IgD-negative memory B cell (primary cell): ENCODE data around the gene PREX1. TPM values are rescaled to one million over a fixed set of nuclear protein-coding genes. Genes with fewer than 3 reads are reported as not detected.

Experiments
- H3K27ac Mint-ChIP-seq, 3 donors: one replicate each; pipeline ENCODE4 v1.8.0; 2020 to 2022; ENCODE audit warnings: mild to moderate bottlenecking in 3 of 3, mixed read lengths in 3 of 3, moderate library complexity in 1 of 3
- H3K27me3 Mint-ChIP-seq: one replicate; pipeline ENCODE4 v1.8.0; 2021; ENCODE audit warnings: mixed read lengths
- H3K36me3 Mint-ChIP-seq: one replicate; pipeline ENCODE4 v1.8.0; 2020; ENCODE audit warnings: mild to moderate bottlenecking, mixed read lengths
- H3K4me1 Mint-ChIP-seq, 3 donors: one replicate each; pipeline ENCODE4 v1.8.0; 2020 to 2022; ENCODE audit warnings: mixed read lengths in 3 of 3, mild to moderate bottlenecking in 1 of 3
- H3K4me3 Mint-ChIP-seq, 4 donors: one replicate each; pipeline ENCODE4 v1.8.0; 2020 to 2022; ENCODE audit warnings: mild to moderate bottlenecking in 4 of 4, mixed read lengths in 4 of 4, moderate library complexity in 3 of 4
- H3K9me3 Mint-ChIP-seq, 3 donors: one replicate each; pipeline ENCODE4 v1.8.0; 2020 to 2021; ENCODE audit warnings: mixed read lengths in 3 of 3, mild to moderate bottlenecking in 1 of 3
- polyA plus RNA-seq: library from polyadenylated mRNA; unstranded; fragments of 300-500 nt; fragmentation: Illumina TruSeq; gene quantifications from one replicate; pipeline ENCODE4 v1.2.3, GENCODE V29; 2021

The PREX1 gene
- polyA plus RNA-seq, 1 donor from 2014 or later: 41.7 TPM

- Mint-ChIP-seq H3K9me3 (no peaks in the 10 kb centered on the region), H3K27ac (peak overlapping the region in 2 of 3 donors; percentile 38 to 41), H3K36me3 (peaks cover 2% of the 10 kb centered on the region), H3K27me3 (no peaks in the 10 kb centered on the region), H3K4me3 (peak overlapping the region in 2 of 4 donors; percentile 2 to 79), H3K4me1 (peaks cover 42 to 53% (median 51%) of the 10 kb centered on the region in 3 donors)
Measured at GRCh38 chr20:48738094-48738398, 89.8 kb downstream of the PREX1 start.

- H3K27me3 Mint-ChIP-seq: no peaks in the 10 kb centered on the region
- peak overlapping the region in 2 of 4 donors; percentile 45 to 79 for H3K4me3 Mint-ChIP-seq
- peak overlapping the region; percentile 38 to 59 (median 41) for H3K27ac Mint-ChIP-seq
- H3K9me3 Mint-ChIP-seq: no peaks in the 10 kb centered on the region
- peaks cover 42 to 53% (median 53%) of the 10 kb centered on the region in 3 donors for H3K4me1 Mint-ChIP-seq
- peaks cover 2% of the 10 kb centered on the region for H3K36me3 Mint-ChIP-seq
Measured at GRCh38 chr20:48737434-48738093, 90.2 kb downstream of the PREX1 start.

- peak overlapping the region in 1 of 4 donors; percentile 3 for H3K4me3 Mint-ChIP-seq
Measured at GRCh38 chr20:48736636-48737035, 91.2 kb downstream of the PREX1 start.

GRCh38 chr20:48736231-48736630, 91.6 kb downstream of the PREX1 start:
- Mint-ChIP-seq H3K9me3 (no peaks in the 10 kb centered on the region), H3K27me3 (no peaks in the 10 kb centered on the region), H3K27ac (peak overlapping the region in 1 of 3 donors; percentile 39), H3K4me1 (peaks cover 37 to 50% (median 49%) of the 10 kb centered on the region in 3 donors), H3K36me3 (peaks cover 2% of the 10 kb centered on the region), H3K4me3 (peak overlapping the region in 2 of 4 donors; percentile 3 to 46)

More at GRCh38 chr20:48736636-48737035, 91.2 kb downstream of the PREX1 start:
- H3K9me3 Mint-ChIP-seq: no peaks in the 10 kb centered on the region
- H3K36me3 Mint-ChIP-seq: peaks cover 2% of the 10 kb centered on the region
- peaks cover 42 to 53% (median 52%) of the 10 kb centered on the region in 3 donors for H3K4me1 Mint-ChIP-seq
- H3K27me3 Mint-ChIP-seq: no peaks in the 10 kb centered on the region
- peak overlapping the region in 2 of 3 donors; percentile 31 to 39 for H3K27ac Mint-ChIP-seq

GRCh38 chr20:48735112-48735511, 92.7 kb downstream of the PREX1 start:
- peak overlapping the region in 1 of 3 donors; percentile 53 for H3K27ac Mint-ChIP-seq
- H3K27me3 Mint-ChIP-seq: no peaks in the 10 kb centered on the region
- H3K4me1 Mint-ChIP-seq: peaks cover 33 to 51% (median 51%) of the 10 kb centered on the region in 3 donors
- no peaks in the 10 kb centered on the region for H3K9me3 Mint-ChIP-seq
- H3K4me3 Mint-ChIP-seq: peak overlapping the region in 1 of 4 donors; percentile 65
- H3K36me3 Mint-ChIP-seq: peaks cover 5% of the 10 kb centered on the region

- H3K4me3 Mint-ChIP-seq: no peak overlapping the region
- H3K9me3 Mint-ChIP-seq: no peaks in the 10 kb centered on the region
- peaks cover 24 to 50% (median 43%) of the 10 kb centered on the region in 3 donors for H3K4me1 Mint-ChIP-seq
- H3K36me3 Mint-ChIP-seq: peaks cover 5% of the 10 kb centered on the region
- H3K27me3 Mint-ChIP-seq: no peaks in the 10 kb centered on the region
- peak overlapping the region in 1 of 3 donors; percentile 59 for H3K27ac Mint-ChIP-seq
Measured at GRCh38 chr20:48734104-48734749, 93.6 kb downstream of the PREX1 start.

- no peak overlapping the region for H3K4me3 Mint-ChIP-seq
- H3K4me1 Mint-ChIP-seq: peaks cover 19 to 42% (median 35%) of the 10 kb centered on the region in 3 donors
- H3K27ac Mint-ChIP-seq: peak overlapping the region in 1 of 3 donors; percentile 47
- H3K36me3 Mint-ChIP-seq: peaks cover 5% of the 10 kb centered on the region
- H3K27me3 Mint-ChIP-seq: no peaks in the 10 kb centered on the region
- no peaks in the 10 kb centered on the region for H3K9me3 Mint-ChIP-seq
Measured at GRCh38 chr20:48733296-48733790, 94.5 kb downstream of the PREX1 start.

- Mint-ChIP-seq H3K4me3 (no peak overlapping the region), H3K4me1 (peaks cover 19 to 32% (median 29%) of the 10 kb centered on the region in 3 donors), H3K36me3 (peaks cover 5% of the 10 kb centered on the region), H3K27ac (peak overlapping the region in 1 of 3 donors; percentile 7), H3K9me3 (no peaks in the 10 kb centered on the region), H3K27me3 (no peaks in the 10 kb centered on the region)
Measured at GRCh38 chr20:48732081-48732829, 95.5 kb downstream of the PREX1 start.

- Mint-ChIP-seq H3K36me3 (peaks cover 3% of the 10 kb centered on the region), H3K27me3 (no peaks in the 10 kb centered on the region), H3K4me1 (peaks cover 12 to 27% (median 26%) of the 10 kb centered on the region in 3 donors), H3K9me3 (no peaks in the 10 kb centered on the region), H3K4me3 (no peak overlapping the region), H3K27ac (peak overlapping the region in 1 of 3 donors; percentile 23)
Measured at GRCh38 chr20:48731536-48731935, 96.3 kb downstream of the PREX1 start.

- Mint-ChIP-seq H3K4me3 (peak overlapping the region in 1 of 4 donors; percentile 33), H3K27ac (peak overlapping the region; percentile 3 to 82 (median 23)), H3K36me3 (peaks cover 6% of the 10 kb centered on the region), H3K27me3 (no peaks in the 10 kb centered on the region), H3K9me3 (no peaks in the 10 kb centered on the region), H3K4me1 (peaks cover 7 to 21% (median 20%) of the 10 kb centered on the region in 3 donors)
Measured at GRCh38 chr20:48730977-48731376, 96.8 kb downstream of the PREX1 start.

GRCh38 chr20:48729538-48729937, 98.3 kb downstream of the PREX1 start:
- Mint-ChIP-seq H3K36me3 (peaks cover 9% of the 10 kb centered on the region), H3K27ac (peak overlapping the region in 2 of 3 donors; percentile 39 to 82), H3K4me1 (peaks cover 9 to 23% (median 19%) of the 10 kb centered on the region in 3 donors)

GRCh38 chr20:48728042-48728825, 99.6 kb downstream of the PREX1 start:
- Mint-ChIP-seq H3K9me3 (no peaks in the 10 kb centered on the region), H3K36me3 (peaks cover 11% of the 10 kb centered on the region), H3K27ac (peak overlapping the region in 1 of 3 donors; percentile 78), H3K27me3 (no peaks in the 10 kb centered on the region), H3K4me1 (peaks cover 17 to 34% (median 30%) of the 10 kb centered on the region in 3 donors), H3K4me3 (no peak overlapping the region)

More at GRCh38 chr20:48729538-48729937, 98.3 kb downstream of the PREX1 start:
- no peaks in the 10 kb centered on the region for H3K9me3 Mint-ChIP-seq
- no peaks in the 10 kb centered on the region for H3K27me3 Mint-ChIP-seq
- H3K4me3 Mint-ChIP-seq: no peak overlapping the region

- Mint-ChIP-seq H3K27ac (no peak overlapping the region), H3K9me3 (no peaks in the 10 kb centered on the region), H3K27me3 (no peaks in the 10 kb centered on the region), H3K4me3 (no peak overlapping the region), H3K4me1 (peaks cover 23 to 41% (median 39%) of the 10 kb centered on the region in 3 donors), H3K36me3 (peaks cover 11% of the 10 kb centered on the region)
Measured at GRCh38 chr20:48727226-48727625, 100.6 kb downstream of the PREX1 start.

- Mint-ChIP-seq H3K4me1 (peaks cover 38 to 53% (median 50%) of the 10 kb centered on the region in 3 donors), H3K27me3 (no peaks in the 10 kb centered on the region), H3K27ac (peak overlapping the region in 1 of 3 donors; percentile 59), H3K4me3 (peak overlapping the region in 1 of 4 donors; percentile 77), H3K9me3 (no peaks in the 10 kb centered on the region), H3K36me3 (peaks cover 7% of the 10 kb centered on the region)
Measured at GRCh38 chr20:48725555-48725991, 102.2 kb downstream of the PREX1 start.
